Activated CD4-positive, alpha-beta T cell treated with anti-CD3 and anti-CD28 coated beads for 36 hours (primary cell): ENCODE results near the gene TWNK. TPM values are rescaled to one million over a fixed set of nuclear protein-coding genes. Genes with fewer than 3 reads are reported as not detected.

Source experiments
- ATAC-seq: fragments of 200-7000 bp; cut with Tn5 transposase; one replicate; pipeline ENCODE4 v1.10.0; 2021; ENCODE audit warnings: mild to moderate bottlenecking, moderate library complexity
- CTCF ChIA-PET: fragments of 350-600 bp; sonication (Branson Sonifier 250); formaldehyde crosslinking; loops from one replicate; lab custom pipeline; 2021; ENCODE audit warnings: antibody characterized with exemption; lab: Charles Lee
- POLR2A ChIA-PET: fragments of 350-600 bp; sonication (Branson Sonifier 250); formaldehyde crosslinking; loops from one replicate; lab custom pipeline; 2021; ENCODE audit warnings: antibody characterized with exemption, inconsistent platforms; lab: Charles Lee
- DNase-seq: peaks from one replicate; pipeline ENCODE4 v3.0.0-alpha.2; 2020
- H3K27ac Mint-ChIP-seq: one replicate; pipeline ENCODE4 v1.8.0; 2021; ENCODE audit warnings: mixed read lengths
- H3K27me3 Mint-ChIP-seq: one replicate; pipeline ENCODE4 v1.8.0; 2021; ENCODE audit warnings: mixed read lengths
- H3K36me3 Mint-ChIP-seq: one replicate; pipeline ENCODE4 v1.8.0; 2021; ENCODE audit warnings: low read depth, mixed read lengths
- H3K4me1 Mint-ChIP-seq: one replicate; pipeline ENCODE4 v1.8.0; 2021; ENCODE audit warnings: mixed read lengths
- H3K4me3 Mint-ChIP-seq: one replicate; pipeline ENCODE4 v1.8.0; 2021; ENCODE audit warnings: mild to moderate bottlenecking, moderate library complexity, mixed read lengths
- H3K9me3 Mint-ChIP-seq: one replicate; pipeline ENCODE4 v1.8.0; 2021; ENCODE audit warnings: low read depth, mixed read lengths
- intact Hi-C, 2 experiments: fragments of 100-400 bp; cut with DNase I in 1 of 2; cut with micrococcal nuclease in 1 of 2; formaldehyde crosslinking; loops; one replicate each; pipeline versions ENCODE4 v1.14.2 to v1.15.1; 2022 to 2024; cut with DNase I, micrococcal nuclease
- total RNA-seq, 2 experiments: library from RNA; stranded (reverse); gene quantifications; one replicate each; pipeline ENCODE4 v1.2.3, GENCODE V29; 2021

TWNK gene
- total RNA-seq, 2 experiments from 2014 or later, result 13.8 to 17.9 TPM

- ChIA-PET POLR2A (no interaction called here), CTCF (interaction anchor here (0.6 to 1.7 kb wide), 4 partner anchors 9 to 29 kb away, joined by 3 to 6 read pairs (median 3); partner anchors contain the start of genes PDZD7 and SFXN3)
- no peak overlapping the region for H3K27ac Mint-ChIP-seq
- H3K4me1 Mint-ChIP-seq, result peaks cover 2% of the 10 kb centered on the region
- ATAC-seq, result no peak
- no peak for DNase-seq
- no peaks in the 10 kb centered on the region for H3K36me3 Mint-ChIP-seq
- intact Hi-C loops, result no loop called here
- H3K4me3 Mint-ChIP-seq, result no peak overlapping the region
- no peaks in the 10 kb centered on the region for H3K9me3 Mint-ChIP-seq
- H3K27me3 Mint-ChIP-seq, result no peaks in the 10 kb centered on the region
Measured at GRCh38 chr10:101005869-101006567, 18.7 kb downstream of the TWNK start.

GRCh38 chr10:101006593-101007098 lies 19.3 kb downstream of the TWNK start:
- intact Hi-C loops, result no loop called here
- Mint-ChIP-seq H3K4me1 (no peaks in the 10 kb centered on the region), H3K9me3 (no peaks in the 10 kb centered on the region), H3K27ac (no peak overlapping the region), H3K36me3 (no peaks in the 10 kb centered on the region), H3K4me3 (no peak overlapping the region), H3K27me3 (no peaks in the 10 kb centered on the region)
- ChIA-PET CTCF (interaction anchor here (0.6 to 2.2 kb wide), 8 partner anchors 9 to 95 kb away, joined by 3 to 10 read pairs (median 3); partner anchors contain the start of genes PDZD7 and SFXN3), POLR2A (no interaction called here)
- no peak for DNase-seq
- no peak for ATAC-seq

GRCh38 chr10:101007099-101007711 lies 19.9 kb downstream of the TWNK start:
- Mint-ChIP-seq H3K27me3 (no peaks in the 10 kb centered on the region), H3K4me1 (no peaks in the 10 kb centered on the region), H3K4me3 (no peak overlapping the region), H3K27ac (no peak overlapping the region), H3K36me3 (no peaks in the 10 kb centered on the region), H3K9me3 (no peaks in the 10 kb centered on the region)
- ChIA-PET CTCF (interaction anchor here (0.6 to 2.2 kb wide), 8 partner anchors 9 to 161 kb away, joined by 3 to 10 read pairs (median 3); partner anchors contain the start of genes PDZD7 and SFXN3), POLR2A (no interaction called here)
- intact Hi-C loops, result no loop called here
- DNase-seq (no peak), ATAC-seq (no peak)

- no peaks in the 10 kb centered on the region for H3K9me3 Mint-ChIP-seq
- CTCF ChIA-PET, result interaction anchor here (0.6 to 2.2 kb wide), 5 partner anchors 10 to 162 kb away, joined by 3 to 10 read pairs (median 3); no protein-coding TSS in a partner anchor
- ATAC-seq (no peak), DNase-seq (no peak)
- POLR2A ChIA-PET, result no interaction called here
- H3K4me3 Mint-ChIP-seq, result no peak overlapping the region
- intact Hi-C loops, result no loop called here
- peaks cover under 1% of the 10 kb centered on the region for H3K27me3 Mint-ChIP-seq
- H3K27ac Mint-ChIP-seq, result no peak overlapping the region
- peaks cover 7% of the 10 kb centered on the region for H3K4me1 Mint-ChIP-seq
- H3K36me3 Mint-ChIP-seq, result no peaks in the 10 kb centered on the region
Measured at GRCh38 chr10:101007915-101008822, 20.8 kb downstream of the TWNK start.

- ATAC-seq (no peak), DNase-seq (no peak)
- Mint-ChIP-seq H3K27me3 (peaks cover 5% of the 10 kb centered on the region), H3K4me3 (no peak overlapping the region), H3K36me3 (no peaks in the 10 kb centered on the region), H3K27ac (no peak overlapping the region), H3K4me1 (peaks cover 10% of the 10 kb centered on the region), H3K9me3 (no peaks in the 10 kb centered on the region)
- CTCF ChIA-PET, result interaction anchor here (0.6 to 2.2 kb wide), 3 partner anchors 11 to 727 kb away, joined by 3 to 7 read pairs (median 4); no protein-coding TSS in a partner anchor
- intact Hi-C loops, result no loop called here
- POLR2A ChIA-PET, result no interaction called here
Measured at GRCh38 chr10:101008823-101009423, 21.6 kb downstream of the TWNK start.

- no peaks in the 10 kb centered on the region for H3K9me3 Mint-ChIP-seq
- ATAC-seq, result no peak
- intact Hi-C loops, result loop anchor here in 1 of 2 experiments (5.0 to 10.0 kb wide), 2 partner anchors 54 to 448 kb away; partner anchors contain the start of gene KAZALD1
- ChIA-PET POLR2A (no interaction called here), CTCF (interaction anchor here (0.6 to 1.7 kb wide), 3 partner anchors 11 to 827 kb away, joined by 3 to 6 read pairs (median 4); partner anchors contain the start of gene LZTS2)
- H3K36me3 Mint-ChIP-seq, result no peaks in the 10 kb centered on the region
- DNase-seq, result no peak
- H3K27me3 Mint-ChIP-seq, result peaks cover 9% of the 10 kb centered on the region
- peaks cover 21% of the 10 kb centered on the region for H3K4me1 Mint-ChIP-seq
- no peak overlapping the region for H3K4me3 Mint-ChIP-seq
- no peak overlapping the region for H3K27ac Mint-ChIP-seq
Measured at GRCh38 chr10:101010329-101010728, 23.0 kb downstream of the TWNK start.

- Mint-ChIP-seq H3K27ac (no peak overlapping the region), H3K4me1 (peaks cover 22% of the 10 kb centered on the region), H3K4me3 (no peak overlapping the region), H3K9me3 (no peaks in the 10 kb centered on the region), H3K27me3 (peaks cover 17% of the 10 kb centered on the region), H3K36me3 (no peaks in the 10 kb centered on the region)
- intact Hi-C loops, result loop anchor here in 1 of 2 experiments (2.0 to 10.0 kb wide), 3 partner anchors 19 to 449 kb away; partner anchors contain the start of genes KAZALD1, PDZD7 and SFXN3
- ATAC-seq, result no peak
- no peak for DNase-seq
- ChIA-PET CTCF (interaction anchor here (0.8 to 1.7 kb wide), 2 partner anchors 12 to 14 kb away, joined by 5 to 6 read pairs; partner anchors contain the start of gene LZTS2), POLR2A (no interaction called here)
Measured at GRCh38 chr10:101011517-101012423, 24.4 kb downstream of the TWNK start.

- peaks cover 22% of the 10 kb centered on the region for H3K4me1 Mint-ChIP-seq
- DNase-seq (peak; percentile 90), ATAC-seq (peak; percentile 85)
- peaks cover 25% of the 10 kb centered on the region for H3K27me3 Mint-ChIP-seq
- no peaks in the 10 kb centered on the region for H3K36me3 Mint-ChIP-seq
- H3K27ac Mint-ChIP-seq, result no peak overlapping the region
- H3K9me3 Mint-ChIP-seq, result no peaks in the 10 kb centered on the region
- POLR2A ChIA-PET, result no interaction called here
- H3K4me3 Mint-ChIP-seq, result no peak overlapping the region
- CTCF ChIA-PET, result interaction anchor here (0.8 kb wide), 1 partner anchor 15 kb away, joined by 5 read pairs; no protein-coding TSS in a partner anchor
- intact Hi-C loops, result loop anchor here (1.0 to 10.0 kb wide), 5 partner anchors 18 to 450 kb away; partner anchors contain the start of genes PDZD7 (in 2 of the 2), SFXN3 (in 2 of the 2), KAZALD1 (in 1 of the 2) and SEMA4G (in 1 of the 2)
Measured at GRCh38 chr10:101012525-101013364, 25.4 kb downstream of the TWNK start.

GRCh38 chr10:101013365-101013825 lies 26.1 kb downstream of the TWNK start:
- intact Hi-C loops, result loop anchor here (1.0 to 10.0 kb wide), 5 partner anchors 17 to 451 kb away; partner anchors contain the start of genes PDZD7 (in 2 of the 2), SFXN3 (in 2 of the 2), KAZALD1 (in 1 of the 2) and SEMA4G (in 1 of the 2)
- ATAC-seq, result no peak
- no peaks in the 10 kb centered on the region for H3K36me3 Mint-ChIP-seq
- H3K27ac Mint-ChIP-seq, result no peak overlapping the region
- H3K27me3 Mint-ChIP-seq, result peaks cover 28% of the 10 kb centered on the region
- DNase-seq, result no peak
- ChIA-PET CTCF (interaction anchor here (0.6 to 7.2 kb wide), 7 partner anchors 11 to 137 kb away, joined by 3 to 73 read pairs (median 17); partner anchors contain the start of genes KAZALD1, LZTS2, PDZD7 and SFXN3), POLR2A (no interaction called here)
- H3K4me1 Mint-ChIP-seq, result peaks cover 22% of the 10 kb centered on the region
- no peaks in the 10 kb centered on the region for H3K9me3 Mint-ChIP-seq
- H3K4me3 Mint-ChIP-seq, result no peak overlapping the region
